Prostate gland (tissue), 2 donors: ENCODE results near the gene HSD17B11.

Source experiments
- POLR2A ChIP-seq: fragments of 450-650 bp; IDR thresholded peaks from one replicate; pipeline ENCODE4 v1.6.1; 2016; ENCODE audit warnings: antibody characterized with exemption, mild to moderate bottlenecking
- TF ChIP-seq, protein P1 (sequence below), 4 experiments: fragments of 200-600 bp in 2 of 4; fragments of 450-650 bp in 2 of 4; sonication (generic) in 2 of 4; IDR thresholded peaks; 1 replicate in 3 of 4; 2 replicates in 1 of 4; pipeline ENCODE4 v1.5.1; 2016 to 2019; ENCODE audit warnings: antibody characterized with exemption in 4 of 4, mild to moderate bottlenecking in 2 of 4, moderate library complexity in 2 of 4

DNA sequence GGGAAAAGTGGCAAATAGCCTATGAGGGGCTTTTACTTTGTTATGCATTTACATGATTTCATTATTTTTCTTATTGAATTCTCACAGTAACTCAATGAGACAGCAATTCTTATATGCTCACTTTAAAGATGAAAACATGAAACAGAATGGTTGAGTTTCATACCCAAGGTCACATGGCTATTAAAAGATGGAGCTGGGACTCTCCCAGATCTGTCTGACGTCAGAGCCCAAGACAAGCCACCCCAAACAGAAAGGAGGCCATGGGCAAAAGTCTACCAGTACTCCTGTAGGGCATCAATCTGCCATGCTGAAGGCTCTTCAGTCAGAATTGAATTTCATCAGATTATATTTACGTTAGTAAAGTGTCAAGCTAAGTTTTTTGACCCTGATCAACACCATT lies 13.2 kb downstream of the HSD17B11 start:
- TF ChIP-seq, protein P1, sequence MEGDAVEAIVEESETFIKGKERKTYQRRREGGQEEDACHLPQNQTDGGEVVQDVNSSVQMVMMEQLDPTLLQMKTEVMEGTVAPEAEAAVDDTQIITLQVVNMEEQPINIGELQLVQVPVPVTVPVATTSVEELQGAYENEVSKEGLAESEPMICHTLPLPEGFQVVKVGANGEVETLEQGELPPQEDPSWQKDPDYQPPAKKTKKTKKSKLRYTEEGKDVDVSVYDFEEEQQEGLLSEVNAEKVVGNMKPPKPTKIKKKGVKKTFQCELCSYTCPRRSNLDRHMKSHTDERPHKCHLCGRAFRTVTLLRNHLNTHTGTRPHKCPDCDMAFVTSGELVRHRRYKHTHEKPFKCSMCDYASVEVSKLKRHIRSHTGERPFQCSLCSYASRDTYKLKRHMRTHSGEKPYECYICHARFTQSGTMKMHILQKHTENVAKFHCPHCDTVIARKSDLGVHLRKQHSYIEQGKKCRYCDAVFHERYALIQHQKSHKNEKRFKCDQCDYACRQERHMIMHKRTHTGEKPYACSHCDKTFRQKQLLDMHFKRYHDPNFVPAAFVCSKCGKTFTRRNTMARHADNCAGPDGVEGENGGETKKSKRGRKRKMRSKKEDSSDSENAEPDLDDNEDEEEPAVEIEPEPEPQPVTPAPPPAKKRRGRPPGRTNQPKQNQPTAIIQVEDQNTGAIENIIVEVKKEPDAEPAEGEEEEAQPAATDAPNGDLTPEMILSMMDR (IDR thresholded peaks at IDR 0.05): no peak
- no peak for TF ChIP-seq POLR2A
